ENCODE data around the gene PPP1R12A.

PPP1R12A gene

DNA sequence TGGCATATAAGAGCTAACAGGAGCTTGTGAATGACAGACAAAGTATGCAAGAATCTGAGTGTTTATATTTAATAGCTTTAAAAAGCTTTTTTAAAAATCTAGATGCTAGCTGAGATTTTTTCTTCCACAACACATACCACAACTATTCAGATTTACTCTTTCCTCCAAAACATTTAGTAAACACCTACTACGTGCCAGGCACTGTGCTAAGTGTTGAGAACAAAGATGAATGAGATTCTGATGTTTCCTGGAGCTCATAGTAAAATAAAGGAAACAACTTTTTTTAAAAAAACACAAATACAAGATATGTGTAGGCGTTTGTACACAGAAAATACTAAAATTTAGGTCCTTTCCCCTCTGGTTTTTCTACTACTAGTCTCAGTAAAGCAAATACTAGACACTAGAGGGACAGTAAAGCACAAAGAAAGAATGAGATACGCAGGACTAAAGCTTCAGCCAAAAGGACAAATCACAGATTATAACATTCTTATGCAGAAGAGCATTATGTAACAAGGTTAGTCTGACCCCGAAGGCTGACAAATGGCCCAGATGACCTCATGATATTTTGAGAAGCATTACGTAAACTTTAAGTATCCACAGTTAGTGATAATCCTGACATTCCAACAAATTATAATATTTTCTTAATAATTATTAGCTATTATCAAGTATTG is 165.6 kb downstream of the PPP1R12A start:
- DNase-seq (ENCODE audit: low read depth, low spot score), result no peak

DNA sequence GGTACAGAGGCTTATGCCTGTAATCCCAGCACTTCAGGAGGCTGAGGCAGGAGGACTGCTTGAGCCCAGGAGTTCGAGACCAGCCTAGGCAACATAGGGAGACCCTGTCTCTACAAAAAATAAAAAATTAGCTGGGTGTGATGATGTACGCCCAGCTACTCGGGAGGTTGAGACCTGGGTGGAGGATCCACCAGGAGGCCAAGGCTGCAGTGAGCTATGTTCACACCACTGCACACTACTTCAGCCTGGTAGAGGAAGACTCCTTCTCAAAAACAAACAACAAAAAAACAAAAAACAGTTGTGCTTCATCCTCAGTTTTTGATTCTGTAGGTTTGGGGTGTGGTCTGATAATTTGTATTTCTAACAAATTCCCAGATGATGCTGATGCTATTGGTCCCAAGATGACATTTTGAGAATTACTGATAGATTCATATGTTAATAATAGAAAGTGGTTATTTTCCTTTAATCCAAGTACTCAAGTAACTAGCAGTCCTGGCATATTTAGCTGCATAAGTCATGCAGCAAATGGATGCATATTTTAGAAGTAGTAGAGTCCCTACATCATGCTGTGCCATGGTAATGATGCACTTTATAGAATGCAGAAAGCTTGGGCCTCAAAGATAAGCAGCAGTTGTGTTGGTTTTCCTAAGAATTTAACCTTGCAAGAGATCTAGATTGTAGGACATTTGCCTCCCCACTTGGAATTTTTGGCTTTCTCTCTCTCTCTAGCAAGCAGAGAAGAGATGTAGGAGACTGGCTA is 168.0 kb downstream of the PPP1R12A start:
- DNase-seq (ENCODE audit: low read depth, low spot score), result peak; percentile 42

DNA sequence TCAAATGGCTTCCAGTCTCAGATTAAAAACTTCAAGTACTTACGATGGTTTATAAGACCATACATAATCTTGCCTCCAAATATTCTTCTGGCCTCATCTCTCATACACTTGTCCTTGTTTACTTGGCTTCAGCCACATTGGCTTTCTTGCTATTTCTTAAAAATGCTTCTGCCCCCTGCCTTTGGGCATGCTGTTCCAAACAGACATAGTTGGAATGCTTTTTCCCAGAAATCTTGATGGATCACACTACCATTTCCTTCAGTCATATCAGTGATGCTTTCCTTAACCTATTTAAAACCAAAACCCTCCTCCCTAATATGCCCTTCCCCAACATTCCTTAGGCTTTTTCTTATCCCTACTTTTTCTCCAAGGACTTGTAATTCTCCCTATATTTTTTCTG is 169.7 kb downstream of the PPP1R12A start:
- DNase-seq (ENCODE audit: low read depth, low spot score), result peak; percentile 22

DNA sequence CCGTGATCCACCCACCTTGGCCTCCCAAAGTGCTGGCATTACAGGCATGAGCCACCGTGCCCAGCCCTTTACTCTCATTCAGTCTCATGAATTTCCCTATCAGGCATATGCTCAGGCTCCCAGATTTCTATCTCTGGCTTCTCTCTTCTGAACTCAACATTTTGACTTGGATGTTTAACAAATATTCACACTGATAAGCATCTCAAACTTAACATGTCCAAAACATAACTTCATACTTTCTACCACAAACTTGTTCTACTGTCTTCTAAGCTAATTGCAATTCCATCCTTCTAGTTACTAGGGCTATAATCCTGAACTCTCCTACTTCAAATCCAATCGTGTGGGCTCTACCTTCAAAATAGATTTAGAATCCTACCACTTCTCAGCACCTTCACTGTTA is 170.3 kb downstream of the PPP1R12A start:
- no peak for DNase-seq (ENCODE audit: low read depth, low spot score)

DNA sequence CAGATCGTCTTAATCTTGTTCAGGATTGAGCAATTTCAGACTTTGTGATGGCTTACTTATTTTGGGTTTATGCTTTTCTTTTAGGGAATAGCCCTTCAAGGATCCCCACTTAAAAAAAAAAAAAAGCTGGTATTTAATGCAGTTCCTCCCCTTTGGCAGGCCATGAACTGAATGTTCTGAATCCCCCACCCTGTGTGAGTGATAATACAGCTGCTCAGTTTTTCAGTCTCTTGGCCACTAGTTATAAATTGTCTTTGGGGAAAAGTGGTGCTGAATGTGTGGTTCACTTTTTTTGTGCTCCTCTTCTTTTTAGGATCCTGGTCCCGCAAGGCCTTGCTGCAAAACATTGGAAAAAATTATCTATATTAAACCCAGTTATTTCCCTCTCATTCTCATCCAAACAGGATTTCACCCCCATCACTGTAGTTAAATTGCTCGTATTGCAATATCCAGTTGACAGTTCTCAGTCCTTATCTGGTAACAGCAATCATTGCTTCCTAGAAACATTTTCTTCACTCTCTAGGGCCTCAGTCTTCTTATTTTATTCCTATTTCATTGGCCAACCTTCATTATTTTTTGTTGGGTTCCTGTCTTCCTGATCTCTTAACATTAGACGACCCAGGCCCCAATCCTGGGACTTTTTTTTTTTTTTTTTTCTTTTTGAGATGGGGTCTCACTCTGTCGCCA is 171.0 kb downstream of the PPP1R12A start:
- no peak for DNase-seq (ENCODE audit: low read depth, low spot score)

DNA sequence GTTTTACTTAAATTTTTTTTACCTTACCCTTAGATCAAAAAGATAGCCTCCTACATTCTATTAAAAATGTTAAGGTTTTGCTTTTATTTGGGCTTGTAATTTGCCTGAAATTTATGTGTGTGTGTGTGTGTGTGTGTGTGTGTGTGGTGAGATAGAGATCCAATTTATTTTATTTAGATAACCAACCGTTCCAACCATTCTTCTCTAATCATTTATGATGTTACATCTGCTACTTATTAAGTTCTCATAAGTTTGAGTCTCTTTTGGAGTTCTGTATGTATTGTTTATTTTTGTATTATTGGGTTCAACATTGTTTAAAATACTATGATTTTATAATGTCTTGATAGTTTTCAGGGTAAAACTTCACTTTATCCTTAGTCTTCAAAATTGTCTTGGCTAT is 173.6 kb downstream of the PPP1R12A start:
- no peak for DNase-seq (ENCODE audit: low read depth, low spot score)

DNA sequence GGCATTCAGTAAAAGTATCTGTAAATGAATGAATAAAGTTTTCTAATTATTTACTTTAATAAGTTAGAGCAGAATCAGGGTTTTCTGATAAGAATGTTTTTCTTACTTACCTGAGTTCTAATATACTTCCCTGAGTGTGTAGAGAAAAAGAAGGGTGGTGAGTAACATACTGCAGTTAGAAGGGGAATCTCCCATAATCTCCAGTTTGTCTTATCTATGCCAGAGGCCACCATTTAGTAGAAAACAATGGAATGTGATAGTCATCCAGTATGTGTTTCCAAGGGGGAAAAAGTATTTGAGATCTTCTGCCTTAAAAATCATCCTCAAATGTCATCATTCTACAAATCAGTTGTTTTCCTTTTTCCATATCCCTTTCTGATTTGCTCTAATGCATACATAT is 187.6 kb downstream of the PPP1R12A start:
- DNase-seq (ENCODE audit: low read depth, low spot score), result no peak

DNA sequence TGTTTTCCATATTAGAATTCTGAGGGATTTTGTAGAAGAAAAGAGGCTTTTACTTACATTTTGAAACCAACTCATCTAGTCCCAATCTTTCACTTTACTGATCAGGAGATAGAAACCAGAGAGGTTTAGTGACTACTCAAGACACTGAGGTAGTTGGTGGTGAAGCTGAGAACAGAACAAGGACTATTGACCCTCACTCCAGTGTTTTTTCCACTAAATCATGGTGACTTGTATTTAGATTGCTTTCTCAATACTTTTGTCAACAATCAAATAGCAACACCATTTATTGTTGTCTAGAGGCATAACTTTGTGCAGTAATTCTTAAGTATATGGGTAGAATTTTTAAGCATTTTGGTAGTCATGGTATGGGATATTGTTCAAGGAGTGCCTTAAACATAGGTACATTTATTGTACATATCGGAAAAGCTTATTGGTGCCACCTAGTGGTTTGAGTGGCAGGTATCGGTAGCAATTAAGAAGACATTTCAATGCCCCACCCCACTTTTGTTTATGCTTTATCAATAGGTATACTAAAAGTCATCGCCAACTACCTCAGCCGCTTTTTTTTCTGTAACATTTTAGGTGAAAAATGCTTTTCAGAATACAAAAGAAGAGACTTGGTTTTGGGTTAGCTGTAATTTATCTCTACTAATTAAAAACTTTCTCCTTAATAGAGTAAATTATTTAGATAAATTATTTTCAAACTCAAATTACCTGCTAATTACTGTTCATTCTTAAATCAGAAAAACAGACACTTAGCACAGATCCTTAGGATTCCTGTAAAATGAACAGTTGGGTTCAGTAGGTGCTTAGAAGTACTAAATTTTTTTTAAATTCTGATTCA is 196.8 kb downstream of the PPP1R12A start:
- peak; percentile 73 for DNase-seq (ENCODE audit: low read depth, low spot score)

DNA sequence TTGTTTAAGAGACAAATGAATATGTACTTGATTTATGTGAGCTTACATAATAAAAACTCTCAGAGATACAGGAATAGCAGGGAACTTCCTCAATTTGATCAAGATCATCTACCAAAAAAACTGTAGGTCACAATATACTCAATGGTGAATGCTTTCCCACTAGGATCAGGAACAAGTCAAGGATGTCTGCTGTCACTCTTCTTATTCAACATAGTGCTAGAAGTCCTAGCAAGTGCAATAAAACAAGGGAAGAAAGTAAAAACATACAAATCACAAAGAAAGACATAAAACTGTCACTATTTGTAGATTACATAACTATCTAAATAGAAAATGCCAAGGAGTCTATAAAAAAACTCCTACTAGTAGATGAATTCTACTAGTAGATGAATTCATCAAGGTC is 202.3 kb downstream of the PPP1R12A start:
- no peak for DNase-seq (ENCODE audit: low read depth, low spot score)

DNA sequence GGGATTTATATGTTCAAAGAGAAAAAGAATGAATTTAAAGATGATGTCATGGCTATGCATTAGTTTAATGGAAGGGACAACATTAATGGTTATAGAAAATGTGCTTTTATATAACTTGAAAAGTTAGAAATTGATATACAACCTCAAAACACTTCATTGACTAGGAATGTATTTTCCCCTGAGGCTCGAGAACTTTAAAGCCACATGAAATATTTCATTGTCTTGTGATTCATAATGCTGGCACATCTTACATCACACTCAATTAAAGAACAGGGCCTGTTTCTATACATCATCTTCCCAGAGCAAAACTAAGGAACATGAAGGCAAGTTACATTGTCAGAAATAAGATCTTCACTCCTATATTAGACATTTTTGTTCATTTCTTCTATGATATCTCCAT is 208.9 kb downstream of the PPP1R12A start:
- peak; percentile 52 for DNase-seq (ENCODE audit: low read depth, low spot score)
